Measurements from ENCODE around the gene VOPP1.

Gene VOPP1

DNA sequence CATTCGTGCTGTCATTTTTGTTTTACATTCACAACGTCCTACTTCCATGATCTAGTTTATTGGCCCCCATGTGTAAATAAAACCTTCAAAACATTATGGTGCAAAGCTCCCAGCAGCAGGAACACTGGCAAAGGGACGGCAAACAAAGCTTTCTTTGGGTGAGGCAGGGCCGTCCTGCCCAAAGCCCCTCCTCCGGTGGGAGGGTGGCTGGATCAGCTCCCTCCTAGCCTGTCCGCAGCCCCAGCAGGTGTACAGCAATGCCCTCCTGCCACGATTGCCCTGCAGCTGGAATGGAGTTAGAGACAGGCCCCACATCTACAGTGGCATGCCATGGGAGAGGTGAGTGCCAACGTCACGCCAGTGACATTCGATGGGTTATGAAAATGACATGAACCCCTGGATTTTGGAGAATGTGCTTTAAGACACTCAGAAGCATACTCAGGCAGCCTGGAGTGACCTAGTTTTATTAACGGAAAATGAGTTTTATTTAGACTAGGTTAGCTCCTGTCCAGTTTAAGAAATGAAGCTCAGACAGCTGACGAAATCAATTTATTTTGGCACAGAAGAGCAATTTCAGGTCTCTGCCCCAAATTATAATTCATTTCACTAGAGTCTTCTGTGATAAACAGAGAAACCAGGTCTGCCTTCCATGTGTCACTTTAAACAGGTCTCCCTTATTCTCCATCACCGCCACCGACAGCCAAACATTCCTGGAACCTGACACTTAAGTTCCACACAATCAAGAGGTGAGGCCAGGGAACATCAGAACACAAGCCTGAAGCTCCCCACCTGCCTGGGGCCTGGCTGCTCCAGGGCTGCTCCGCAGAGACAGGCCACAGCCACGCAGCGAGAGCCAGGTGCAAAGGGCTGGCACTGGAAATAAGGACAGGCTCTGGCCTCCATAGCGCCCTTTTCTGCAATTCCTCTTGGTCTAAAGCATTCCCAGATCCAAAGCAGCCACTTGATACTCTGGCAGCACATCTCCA is 50.1 kb downstream of the VOPP1 start:
- H3K4me3 ChIP-seq (ENCODE audit: low read depth, low read length): no peak overlapping the region
- TF ChIP-seq, protein P1, sequence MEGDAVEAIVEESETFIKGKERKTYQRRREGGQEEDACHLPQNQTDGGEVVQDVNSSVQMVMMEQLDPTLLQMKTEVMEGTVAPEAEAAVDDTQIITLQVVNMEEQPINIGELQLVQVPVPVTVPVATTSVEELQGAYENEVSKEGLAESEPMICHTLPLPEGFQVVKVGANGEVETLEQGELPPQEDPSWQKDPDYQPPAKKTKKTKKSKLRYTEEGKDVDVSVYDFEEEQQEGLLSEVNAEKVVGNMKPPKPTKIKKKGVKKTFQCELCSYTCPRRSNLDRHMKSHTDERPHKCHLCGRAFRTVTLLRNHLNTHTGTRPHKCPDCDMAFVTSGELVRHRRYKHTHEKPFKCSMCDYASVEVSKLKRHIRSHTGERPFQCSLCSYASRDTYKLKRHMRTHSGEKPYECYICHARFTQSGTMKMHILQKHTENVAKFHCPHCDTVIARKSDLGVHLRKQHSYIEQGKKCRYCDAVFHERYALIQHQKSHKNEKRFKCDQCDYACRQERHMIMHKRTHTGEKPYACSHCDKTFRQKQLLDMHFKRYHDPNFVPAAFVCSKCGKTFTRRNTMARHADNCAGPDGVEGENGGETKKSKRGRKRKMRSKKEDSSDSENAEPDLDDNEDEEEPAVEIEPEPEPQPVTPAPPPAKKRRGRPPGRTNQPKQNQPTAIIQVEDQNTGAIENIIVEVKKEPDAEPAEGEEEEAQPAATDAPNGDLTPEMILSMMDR (IDR thresholded peaks at IDR 0.05; ENCODE audit: borderline replicate concordance, insufficient read depth, low read depth, low read length): no peak

DNA sequence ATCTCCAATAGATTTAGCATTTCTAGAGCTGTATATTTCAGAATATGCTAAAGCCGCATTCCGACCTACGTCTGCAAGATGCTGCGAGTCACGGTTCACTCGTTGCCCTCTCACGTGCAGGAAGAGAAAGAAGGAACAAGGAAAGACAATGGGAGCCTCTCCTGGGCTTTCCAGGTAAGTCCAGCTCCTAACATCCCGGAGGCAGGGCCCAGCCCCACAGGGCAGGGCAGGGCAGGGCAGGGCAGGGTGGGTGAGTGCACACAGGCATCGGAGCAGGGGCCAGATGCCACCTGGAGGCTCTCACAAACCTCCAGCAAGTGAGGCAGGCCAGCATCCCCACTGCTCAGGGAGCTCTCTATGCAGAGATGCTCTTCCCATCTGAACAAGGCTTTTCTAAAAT is 50.8 kb downstream of the VOPP1 start:
- TF ChIP-seq, protein P1 (IDR thresholded peaks at IDR 0.05; ENCODE audit: borderline replicate concordance, insufficient read depth, low read depth, low read length): no peak
- H3K4me3 ChIP-seq (ENCODE audit: low read depth, low read length): no peak overlapping the region

DNA sequence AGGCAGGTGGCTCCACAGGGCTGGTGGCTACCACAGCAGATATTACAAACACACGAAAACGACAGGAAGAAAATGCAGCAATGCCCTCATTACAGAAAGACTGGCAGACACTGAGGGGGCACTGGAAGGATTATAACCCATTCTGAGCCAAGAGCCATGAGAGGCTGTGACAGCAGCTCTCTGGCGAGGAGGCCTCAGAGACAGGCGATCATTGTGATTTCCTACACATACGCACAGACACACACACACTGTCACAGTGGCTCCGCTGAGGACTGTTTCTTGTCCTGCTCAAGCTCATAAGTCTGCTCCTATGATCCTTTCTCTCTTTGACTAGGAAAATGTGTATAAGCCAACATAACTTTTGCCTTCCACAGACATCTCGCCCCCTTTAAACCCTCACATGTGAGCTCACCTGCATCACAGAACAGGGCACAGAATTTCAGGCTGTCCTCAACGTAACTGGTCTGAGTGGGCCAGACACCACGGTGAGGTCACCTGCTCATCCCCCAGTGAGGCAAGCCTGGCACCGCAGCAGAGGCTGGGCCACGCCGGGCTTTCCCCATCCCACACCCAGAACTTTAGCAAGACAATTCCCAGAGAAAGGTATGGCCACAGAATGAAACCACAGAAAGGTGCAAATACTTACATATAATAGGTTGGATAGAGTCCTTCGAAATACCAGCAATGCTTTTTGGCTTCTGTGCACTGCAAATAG is 51.7 kb downstream of the VOPP1 start:
- no peak overlapping the region for H3K4me3 ChIP-seq (ENCODE audit: low read depth, low read length)
- TF ChIP-seq, protein P1 (IDR thresholded peaks at IDR 0.05; ENCODE audit: borderline replicate concordance, insufficient read depth, low read depth, low read length): no peak

DNA sequence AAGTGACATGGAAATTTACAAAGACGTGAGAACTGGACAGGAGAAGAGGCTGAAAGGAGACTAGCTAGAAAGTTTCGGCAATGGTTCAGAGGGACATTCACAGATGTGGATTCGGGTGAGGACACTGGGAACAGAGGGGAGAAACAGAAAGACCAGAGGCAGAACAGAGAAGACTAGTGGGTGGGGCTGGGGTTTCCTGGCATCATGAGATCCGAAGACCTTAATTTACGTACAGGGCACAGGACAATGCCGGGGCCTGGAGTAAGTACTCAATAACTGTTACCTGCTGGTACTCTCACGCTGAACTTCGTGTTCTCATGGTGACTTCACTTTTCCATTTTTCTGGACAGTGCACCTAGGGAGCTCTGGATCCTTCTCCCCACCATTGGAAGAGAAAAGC is 53.5 kb downstream of the VOPP1 start:
- TF ChIP-seq, protein P1 (IDR thresholded peaks at IDR 0.05; ENCODE audit: borderline replicate concordance, insufficient read depth, low read depth, low read length): no peak
- no peak overlapping the region for H3K4me3 ChIP-seq (ENCODE audit: low read depth, low read length)

DNA sequence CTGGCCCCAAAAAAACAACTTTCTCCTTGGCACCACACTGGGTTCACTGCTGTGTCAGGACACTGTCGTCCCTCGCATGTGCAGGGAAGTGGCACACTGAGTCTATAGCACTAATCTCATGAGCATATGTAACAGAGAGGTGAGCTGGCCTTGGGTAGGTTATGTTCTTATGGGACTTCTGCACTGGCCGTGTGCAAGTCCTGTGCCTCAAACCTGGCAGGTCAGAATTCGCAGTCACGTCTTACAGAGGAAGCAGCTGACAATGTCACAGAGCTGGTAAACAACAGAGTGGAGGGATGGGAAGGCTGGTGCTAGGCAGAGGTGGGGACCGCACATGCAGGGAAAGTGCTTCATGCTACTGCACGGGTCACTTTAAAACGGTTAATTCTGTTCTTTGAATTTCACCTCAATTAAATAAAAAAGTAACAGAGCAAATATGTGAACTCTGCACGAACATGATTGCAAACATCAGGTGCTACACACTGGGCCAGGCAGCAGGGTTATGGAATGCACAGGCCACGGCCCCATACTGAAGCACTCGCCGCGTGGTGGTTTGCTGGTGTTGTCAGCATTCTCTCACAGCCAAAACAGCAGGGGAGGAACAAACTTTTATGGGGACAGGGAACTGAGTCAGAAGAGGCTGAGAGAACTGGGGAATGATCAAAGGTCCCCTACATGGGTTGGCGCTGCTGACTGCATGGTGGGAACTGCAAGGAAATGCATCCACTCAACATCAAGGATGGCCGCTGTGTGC is 54.2 kb downstream of the VOPP1 start:
- H3K4me3 ChIP-seq (ENCODE audit: low read depth, low read length): no peak overlapping the region
- TF ChIP-seq, protein P1 (IDR thresholded peaks at IDR 0.05; ENCODE audit: borderline replicate concordance, insufficient read depth, low read depth, low read length): no peak

DNA sequence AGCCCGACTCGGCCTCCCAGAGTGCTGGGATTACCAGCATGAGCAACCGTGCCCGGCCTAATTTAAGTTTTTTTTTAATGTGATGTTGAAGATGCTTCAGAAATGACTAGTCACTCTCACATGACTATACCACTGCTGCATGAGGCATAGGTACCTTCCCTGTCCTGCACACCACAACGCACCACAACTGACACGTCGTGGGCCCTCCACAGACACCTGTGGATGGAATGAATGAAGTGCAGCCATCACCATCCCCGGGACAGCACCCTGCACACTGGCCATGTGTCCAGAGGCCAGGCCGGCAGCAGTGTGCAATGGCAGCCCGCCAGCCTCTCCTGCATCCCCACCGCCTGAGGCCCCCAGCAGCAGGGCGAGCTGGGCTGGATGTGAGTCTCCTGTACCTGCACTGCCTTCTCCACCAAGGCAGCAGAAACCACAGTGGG is 55.1 kb downstream of the VOPP1 start:
- TF ChIP-seq, protein P1 (IDR thresholded peaks at IDR 0.05; ENCODE audit: borderline replicate concordance, insufficient read depth, low read depth, low read length): no peak
- H3K4me3 ChIP-seq (ENCODE audit: low read depth, low read length): no peak overlapping the region
